NB4 (cell line): Measurements from ENCODE around the gene UNC45A.

Source experiments
- POLR2A ChIP-seq: IDR thresholded peaks from 2 replicates; pipeline ENCODE4 v1.6.1; 2011; ENCODE audit warnings: mild to moderate bottlenecking; ENCODE audit not compliant: insufficient read length; ENCODE audit errors: extremely low read depth
- TF ChIP-seq, protein P1 (sequence below): IDR thresholded peaks from one replicate; pipeline ENCODE4 v1.5.1; 2012; ENCODE audit warnings: low read depth, low read length
- TF ChIP-seq, protein P2 (sequence below): IDR thresholded peaks from 2 replicates; pipeline ENCODE4 v1.6.1; 2011; ENCODE audit warnings: low read depth, low read length

DNA sequence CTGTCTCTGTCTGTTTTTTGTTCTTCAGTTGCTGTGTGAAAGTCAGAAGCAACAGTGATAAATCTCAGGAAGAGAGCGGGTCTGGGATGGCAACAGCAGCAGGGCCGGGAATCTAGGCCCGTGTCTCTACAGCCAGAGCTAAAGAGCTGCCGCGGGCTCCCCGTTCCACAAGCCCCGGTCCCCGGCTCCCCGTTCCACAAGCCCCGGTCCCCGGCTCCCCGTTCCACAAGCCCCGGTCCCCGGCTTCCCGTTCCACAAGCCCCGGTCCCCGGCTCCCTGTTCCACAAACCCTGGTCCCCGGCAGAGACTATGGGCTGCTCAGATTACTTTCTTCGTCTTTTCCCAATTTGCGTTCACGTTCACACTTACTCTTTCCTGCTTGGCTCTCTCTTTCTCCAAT is 39.1 kb downstream of the UNC45A start:
- TF ChIP-seq POLR2A, result no peak
- TF ChIP-seq, protein P1, sequence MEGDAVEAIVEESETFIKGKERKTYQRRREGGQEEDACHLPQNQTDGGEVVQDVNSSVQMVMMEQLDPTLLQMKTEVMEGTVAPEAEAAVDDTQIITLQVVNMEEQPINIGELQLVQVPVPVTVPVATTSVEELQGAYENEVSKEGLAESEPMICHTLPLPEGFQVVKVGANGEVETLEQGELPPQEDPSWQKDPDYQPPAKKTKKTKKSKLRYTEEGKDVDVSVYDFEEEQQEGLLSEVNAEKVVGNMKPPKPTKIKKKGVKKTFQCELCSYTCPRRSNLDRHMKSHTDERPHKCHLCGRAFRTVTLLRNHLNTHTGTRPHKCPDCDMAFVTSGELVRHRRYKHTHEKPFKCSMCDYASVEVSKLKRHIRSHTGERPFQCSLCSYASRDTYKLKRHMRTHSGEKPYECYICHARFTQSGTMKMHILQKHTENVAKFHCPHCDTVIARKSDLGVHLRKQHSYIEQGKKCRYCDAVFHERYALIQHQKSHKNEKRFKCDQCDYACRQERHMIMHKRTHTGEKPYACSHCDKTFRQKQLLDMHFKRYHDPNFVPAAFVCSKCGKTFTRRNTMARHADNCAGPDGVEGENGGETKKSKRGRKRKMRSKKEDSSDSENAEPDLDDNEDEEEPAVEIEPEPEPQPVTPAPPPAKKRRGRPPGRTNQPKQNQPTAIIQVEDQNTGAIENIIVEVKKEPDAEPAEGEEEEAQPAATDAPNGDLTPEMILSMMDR, result no peak
- TF ChIP-seq, protein P2, sequence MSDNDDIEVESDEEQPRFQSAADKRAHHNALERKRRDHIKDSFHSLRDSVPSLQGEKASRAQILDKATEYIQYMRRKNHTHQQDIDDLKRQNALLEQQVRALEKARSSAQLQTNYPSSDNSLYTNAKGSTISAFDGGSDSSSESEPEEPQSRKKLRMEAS, result no peak
